Measurements from ENCODE around the gene GSDMA.

DNA sequence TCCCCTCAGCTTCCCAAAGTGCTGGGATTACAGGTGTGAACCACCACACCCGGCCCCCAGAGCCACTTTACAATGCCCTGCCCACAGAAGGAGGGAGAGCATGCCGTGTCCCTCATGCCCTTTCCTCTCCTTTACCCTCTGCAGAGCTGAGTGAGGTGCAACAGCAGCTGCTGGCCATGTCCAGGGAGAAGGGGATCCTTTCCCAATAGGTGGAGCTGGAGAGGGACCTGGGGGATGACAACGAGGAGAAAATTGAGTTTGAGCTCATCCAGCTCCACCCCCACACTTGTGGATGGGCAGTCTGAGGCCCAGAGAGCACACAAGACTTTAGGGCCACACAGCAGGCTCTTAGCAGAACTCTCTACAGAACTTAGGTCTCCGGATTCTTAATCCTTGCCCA is 7.9 kb upstream of the GSDMA start:
- TF ChIP-seq, protein P1, sequence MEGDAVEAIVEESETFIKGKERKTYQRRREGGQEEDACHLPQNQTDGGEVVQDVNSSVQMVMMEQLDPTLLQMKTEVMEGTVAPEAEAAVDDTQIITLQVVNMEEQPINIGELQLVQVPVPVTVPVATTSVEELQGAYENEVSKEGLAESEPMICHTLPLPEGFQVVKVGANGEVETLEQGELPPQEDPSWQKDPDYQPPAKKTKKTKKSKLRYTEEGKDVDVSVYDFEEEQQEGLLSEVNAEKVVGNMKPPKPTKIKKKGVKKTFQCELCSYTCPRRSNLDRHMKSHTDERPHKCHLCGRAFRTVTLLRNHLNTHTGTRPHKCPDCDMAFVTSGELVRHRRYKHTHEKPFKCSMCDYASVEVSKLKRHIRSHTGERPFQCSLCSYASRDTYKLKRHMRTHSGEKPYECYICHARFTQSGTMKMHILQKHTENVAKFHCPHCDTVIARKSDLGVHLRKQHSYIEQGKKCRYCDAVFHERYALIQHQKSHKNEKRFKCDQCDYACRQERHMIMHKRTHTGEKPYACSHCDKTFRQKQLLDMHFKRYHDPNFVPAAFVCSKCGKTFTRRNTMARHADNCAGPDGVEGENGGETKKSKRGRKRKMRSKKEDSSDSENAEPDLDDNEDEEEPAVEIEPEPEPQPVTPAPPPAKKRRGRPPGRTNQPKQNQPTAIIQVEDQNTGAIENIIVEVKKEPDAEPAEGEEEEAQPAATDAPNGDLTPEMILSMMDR (conservative IDR thresholded peaks at IDR 0.05), result no peak
- no peak for TF ChIP-seq EZH2 (IDR thresholded peaks at IDR 0.05; ENCODE audit: low read depth)

Measured in PC-9 (cell line).